Fibroblast of the aortic adventitia (primary cell): Measurements from ENCODE around the gene GON7. TPM values are rescaled to one million over a fixed set of nuclear protein-coding genes. Genes with fewer than 3 reads are reported as not detected.

Experiments used
- DNase-seq: peaks from one replicate; pipeline ENCODE4 v3.0.0-alpha.2; 2010; ENCODE audit warnings: low read depth
- H3K4me3 ChIP-seq: 2 replicates; pipeline ENCODE4 v1.5.1; 2011; ENCODE audit warnings: low read depth, mild to moderate bottlenecking, control low read depth, low read length, moderate library complexity
- total RNA-seq: library from RNA; depleted of rRNA; stranded (reverse); fragments of >200 nt; gene quantifications from 2 replicates; pipeline ENCODE4 v1.2.3, GENCODE V29; 2012; ENCODE audit warnings: low replicate concordance
- TF ChIP-seq, protein P1 (sequence below): IDR thresholded peaks from 2 replicates; pipeline ENCODE4 v1.5.1; 2011; ENCODE audit warnings: mild to moderate bottlenecking, low read length, control low read depth, inconsistent platforms; ENCODE audit not compliant: insufficient read depth

The GON7 gene
- total RNA-seq, 1 donor = 28.1 TPM

DNA sequence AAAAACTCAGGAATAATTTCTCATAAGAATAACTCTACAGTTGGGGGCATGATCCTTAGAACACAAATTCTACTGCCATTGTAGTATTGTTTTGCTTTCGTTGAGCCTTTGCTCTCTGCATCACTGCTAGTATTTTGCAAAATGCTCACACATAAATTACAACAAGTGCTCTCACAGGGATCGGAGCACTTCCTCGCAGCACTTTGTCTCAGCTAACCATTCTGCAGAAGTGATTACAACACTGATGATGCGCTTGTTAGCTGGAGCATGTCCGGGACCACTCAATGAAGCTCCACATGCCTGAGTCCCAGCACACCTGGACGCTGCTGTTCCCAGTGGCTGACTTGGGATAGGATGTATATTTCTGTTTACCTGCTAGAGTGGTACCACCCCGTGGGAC is 53.7 kb downstream of the GON7 start:
- no peak overlapping the region for H3K4me3 ChIP-seq
- TF ChIP-seq, protein P1, sequence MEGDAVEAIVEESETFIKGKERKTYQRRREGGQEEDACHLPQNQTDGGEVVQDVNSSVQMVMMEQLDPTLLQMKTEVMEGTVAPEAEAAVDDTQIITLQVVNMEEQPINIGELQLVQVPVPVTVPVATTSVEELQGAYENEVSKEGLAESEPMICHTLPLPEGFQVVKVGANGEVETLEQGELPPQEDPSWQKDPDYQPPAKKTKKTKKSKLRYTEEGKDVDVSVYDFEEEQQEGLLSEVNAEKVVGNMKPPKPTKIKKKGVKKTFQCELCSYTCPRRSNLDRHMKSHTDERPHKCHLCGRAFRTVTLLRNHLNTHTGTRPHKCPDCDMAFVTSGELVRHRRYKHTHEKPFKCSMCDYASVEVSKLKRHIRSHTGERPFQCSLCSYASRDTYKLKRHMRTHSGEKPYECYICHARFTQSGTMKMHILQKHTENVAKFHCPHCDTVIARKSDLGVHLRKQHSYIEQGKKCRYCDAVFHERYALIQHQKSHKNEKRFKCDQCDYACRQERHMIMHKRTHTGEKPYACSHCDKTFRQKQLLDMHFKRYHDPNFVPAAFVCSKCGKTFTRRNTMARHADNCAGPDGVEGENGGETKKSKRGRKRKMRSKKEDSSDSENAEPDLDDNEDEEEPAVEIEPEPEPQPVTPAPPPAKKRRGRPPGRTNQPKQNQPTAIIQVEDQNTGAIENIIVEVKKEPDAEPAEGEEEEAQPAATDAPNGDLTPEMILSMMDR = no peak
- DNase-seq = no peak

Other genes with a start within 250 kb of the GON7 start
- gene ITPK1, start 91.1 kb downstream of the GON7 start, total RNA-seq = 3.7 and 20.1 TPM in 2 replicates
- gene MOAP1, start 22.2 kb downstream of the GON7 start, total RNA-seq = 5.7 and 12.7 TPM in 2 replicates
- gene LYSET, start 21.7 kb downstream of the GON7 start, total RNA-seq = 2.4 and 12.1 TPM in 2 replicates
- 43.3 and 46.9 TPM in 2 replicates for gene UBR7, start 191 bp upstream of the GON7 start, total RNA-seq
- 38.0 and 39.6 TPM in 2 replicates for gene BTBD7, start 126.0 kb upstream of the GON7 start, total RNA-seq
- not detected in 2 replicates for gene COX8C, start 140.1 kb upstream of the GON7 start, total RNA-seq
- 0.09 and 0.16 TPM in 2 replicates for gene UNC79, start 223.9 kb upstream of the GON7 start, total RNA-seq